NB4 (cell line): ENCODE data around the gene SARS1.

Experiments used
- CTCF ChIP-seq: IDR thresholded peaks from one replicate; pipeline ENCODE4 v1.5.1; 2012; ENCODE audit warnings: low read depth, low read length
- MAX ChIP-seq: IDR thresholded peaks from 2 replicates; pipeline ENCODE4 v1.6.1; 2011; ENCODE audit warnings: low read depth, low read length
- POLR2A ChIP-seq: IDR thresholded peaks from 2 replicates; pipeline ENCODE4 v1.6.1; 2011; ENCODE audit warnings: mild to moderate bottlenecking; ENCODE audit not compliant: insufficient read length; ENCODE audit errors: extremely low read depth

DNA sequence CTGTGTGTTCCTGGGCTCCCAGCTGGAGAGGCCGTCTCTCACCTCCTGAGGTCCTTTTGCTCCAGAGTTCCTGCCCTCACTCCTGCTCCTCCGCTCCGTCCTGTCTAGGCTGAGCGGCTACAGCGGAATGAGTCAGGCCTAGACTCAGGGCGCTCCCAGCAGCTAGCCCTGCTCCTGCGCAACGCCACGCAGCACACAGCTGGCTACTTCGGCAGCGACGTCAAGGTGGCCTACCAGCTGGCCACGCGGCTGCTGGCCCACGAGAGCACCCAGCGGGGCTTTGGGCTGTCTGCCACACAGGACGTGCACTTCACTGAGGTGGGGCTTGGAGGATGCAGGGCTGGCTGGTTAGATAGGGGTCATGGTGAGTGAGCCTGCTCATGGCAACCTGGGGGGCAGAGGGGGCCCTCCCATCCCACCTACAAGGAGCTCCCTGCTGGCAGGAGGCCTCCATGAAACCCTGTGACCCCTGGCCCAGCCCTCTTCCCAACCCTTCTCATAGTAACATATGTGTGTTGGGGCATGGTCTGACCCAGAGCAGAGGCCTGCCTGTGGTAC is 54.1 kb downstream of the SARS1 start:
- TF ChIP-seq POLR2A, result no peak
- no peak for TF ChIP-seq MAX
- no peak for TF ChIP-seq CTCF
